HG02642 (cell line): ENCODE results near the gene ITM2B.

Source experiments
- ATAC-seq: cut with Tn5 transposase; IDR thresholded peaks from one replicate; pipeline ENCODE4 v1.9.1; 2021; ENCODE audit warnings: mild to moderate bottlenecking; ENCODE audit not compliant: unreplicated experiment, poor library complexity

Gene ITM2B

GRCh38 chr13:48299591-48299990 lies 66.6 kb downstream of the ITM2B start:
- no peak for ATAC-seq

DNA sequence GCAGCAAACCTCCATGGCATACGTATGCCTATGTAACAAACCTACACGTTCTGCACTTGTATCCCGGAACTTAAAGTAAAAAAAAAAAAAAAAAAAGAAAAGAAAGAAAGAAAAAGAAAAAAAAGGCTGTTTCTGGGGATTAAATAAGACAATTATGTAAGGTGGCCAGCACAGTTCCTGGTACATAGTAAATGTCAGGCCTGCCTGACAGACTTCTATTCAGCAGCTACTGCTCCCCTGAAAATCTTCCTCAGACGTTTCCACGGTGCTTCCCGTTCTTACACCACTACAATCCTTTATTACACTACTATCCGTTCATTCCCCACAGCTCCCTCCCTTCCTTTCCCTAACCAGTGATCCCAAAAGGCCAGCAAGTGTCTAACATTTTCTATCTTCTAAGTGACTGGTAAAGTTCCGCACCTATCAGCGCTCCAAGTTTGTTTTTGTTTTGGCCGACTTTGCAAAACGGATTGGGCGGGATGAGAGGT lies 69.9 kb downstream of the ITM2B start:
- ATAC-seq, result no peak

GRCh38 chr13:48303359-48304142 lies 70.5 kb downstream of the ITM2B start, which contains the start of gene RB1:
RB1 (plus strand) TSS chr13:48303751; CDS start chr13:48303913, 162 bp downstream.
- ATAC-seq, result peak; percentile 89

GRCh38 chr13:48304143-48304876 lies 71.3 kb downstream of the ITM2B start:
- ATAC-seq, result peak; percentile 52

DNA sequence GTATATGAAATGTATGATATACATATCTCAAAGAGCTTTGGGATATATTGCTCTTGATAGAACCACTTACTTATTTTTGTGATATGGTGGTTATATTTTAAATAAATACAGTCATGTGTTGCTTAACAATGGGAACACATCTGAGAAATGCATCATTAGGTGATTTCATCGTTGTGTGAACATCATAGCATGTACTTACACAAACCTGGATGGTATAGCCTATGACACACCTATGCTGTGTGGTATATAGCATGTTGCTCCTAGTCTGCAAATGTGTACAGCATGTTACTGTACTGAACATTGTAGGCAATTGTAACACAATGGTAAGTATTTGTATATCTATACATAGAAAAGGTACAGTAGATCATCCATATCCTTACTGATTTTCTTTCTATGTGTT lies 78.2 kb downstream of the ITM2B start:
- ATAC-seq, result no peak

- no peak for ATAC-seq
These were observed 83.1 kb downstream of the ITM2B start for GRCh38 chr13:48315969-48316650.

DNA sequence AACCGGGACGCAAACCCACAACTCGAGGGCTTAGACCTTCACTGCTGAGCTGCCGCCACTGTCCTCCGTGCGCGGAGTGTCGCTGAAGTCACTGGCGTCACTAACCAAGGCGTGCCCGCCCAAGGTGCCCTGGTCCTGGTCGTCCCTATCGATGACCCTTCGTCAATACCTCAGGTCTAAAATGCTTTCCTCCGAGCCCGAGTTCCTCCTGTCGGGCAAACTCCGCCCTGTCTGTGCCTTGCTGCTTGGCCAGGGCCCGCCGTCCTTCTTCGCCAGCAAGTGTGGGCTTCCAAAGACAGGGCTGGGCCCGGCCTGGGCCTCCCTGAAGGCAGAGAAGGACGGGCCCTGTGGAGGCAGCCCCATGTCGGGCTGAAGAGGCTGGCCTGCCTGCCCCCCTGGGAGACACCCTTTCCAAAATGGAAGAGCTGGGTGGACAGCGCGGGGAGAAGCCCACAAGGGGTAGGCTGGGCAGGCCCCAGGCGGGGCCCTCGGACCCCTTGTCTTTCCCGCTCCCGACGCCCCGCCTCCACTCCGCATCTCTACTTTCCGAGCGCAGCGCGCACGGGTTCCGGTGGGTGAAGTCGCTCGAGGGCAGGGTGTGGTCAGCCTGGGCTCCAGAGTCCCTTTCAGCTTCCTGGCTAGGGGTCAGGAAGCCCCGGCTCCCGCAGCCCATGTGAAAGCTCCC lies 84.0 kb downstream of the ITM2B start:
- no peak for ATAC-seq

DNA sequence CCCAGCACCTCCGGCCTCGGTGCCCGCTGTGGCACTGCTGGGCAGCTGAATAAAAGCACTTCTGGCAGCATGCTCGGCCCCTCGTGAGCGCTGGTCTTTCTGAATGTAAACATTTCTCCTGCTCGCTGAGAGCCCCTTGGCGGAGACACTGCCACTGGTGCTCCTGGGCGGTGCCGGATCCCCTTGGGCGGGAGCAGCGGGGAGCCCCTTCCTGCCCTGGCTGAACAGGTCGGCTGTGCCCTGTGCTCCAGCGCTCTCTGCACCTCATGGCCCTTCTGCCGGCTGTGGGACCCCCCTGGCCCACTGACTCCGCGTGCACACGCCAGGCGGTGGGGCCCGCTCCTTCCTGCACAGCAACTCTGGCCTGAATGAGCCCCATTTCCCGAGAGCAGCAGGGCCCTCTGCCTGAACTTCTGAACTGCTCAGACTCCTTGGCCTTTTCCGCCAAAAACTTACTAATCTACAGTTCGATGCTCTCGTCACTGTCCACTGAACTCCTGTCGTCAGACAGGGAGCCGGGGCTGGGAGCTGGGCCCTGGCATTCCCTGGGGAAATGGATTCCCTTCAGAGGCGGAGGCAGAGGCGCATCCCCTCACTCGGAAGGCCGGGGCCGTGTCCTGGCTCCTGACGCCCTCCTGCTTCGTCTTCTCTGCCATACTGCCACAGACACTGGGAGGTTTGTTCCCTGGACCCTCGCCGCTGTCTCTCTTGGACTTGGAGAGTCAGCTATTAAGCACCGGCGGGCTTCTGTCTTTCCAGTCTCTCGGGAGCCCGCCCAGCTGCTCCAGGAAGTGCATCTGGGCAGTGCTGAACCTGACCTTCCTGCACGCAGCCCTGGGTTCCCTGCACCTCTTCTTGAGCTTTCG lies 84.7 kb downstream of the ITM2B start:
- ATAC-seq, result no peak

- ATAC-seq, result no peak
These were observed 85.4 kb downstream of the ITM2B start for GRCh38 chr13:48318377-48318811.

DNA sequence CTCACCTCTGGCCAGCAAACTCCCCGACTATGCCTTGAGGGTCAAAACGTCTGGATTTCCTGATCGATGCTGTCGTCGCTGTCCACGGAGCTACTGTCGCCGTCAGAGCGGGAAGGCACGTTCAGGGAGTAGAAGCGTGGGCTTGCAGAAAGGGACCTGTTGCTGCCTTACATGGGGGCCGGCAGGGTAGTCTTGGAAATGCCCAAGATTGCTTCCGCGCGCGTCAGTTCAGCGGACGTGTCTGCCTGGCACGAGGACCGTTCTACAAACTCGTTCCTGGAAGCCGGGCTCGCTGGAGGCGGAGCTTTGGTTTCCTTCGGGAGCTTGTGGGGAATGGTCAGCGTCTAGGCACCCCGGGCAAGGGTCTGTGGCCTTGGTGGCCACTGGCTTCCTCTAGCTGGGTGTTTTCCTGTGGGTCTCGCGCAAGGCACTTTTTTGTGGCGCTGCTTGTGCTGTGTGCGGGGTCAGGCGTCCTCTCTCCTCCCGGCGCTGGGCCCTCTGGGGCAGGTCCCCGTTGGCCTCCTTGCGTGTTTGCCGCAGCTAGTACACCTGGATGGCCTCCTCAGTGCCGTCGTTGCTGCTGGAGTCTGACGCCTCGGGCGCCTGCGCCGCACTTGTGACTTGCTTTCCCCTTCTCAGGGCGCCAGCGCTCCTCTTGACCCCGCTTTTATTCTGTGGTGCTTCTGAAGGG lies 86.0 kb downstream of the ITM2B start:
- ATAC-seq, result no peak
